Ramos (cell line): ENCODE measurements around the gene IFRD2.

Experiments
- in situ Hi-C: fragments of 300-500 bp; cut with MboI; formaldehyde crosslinking; loops from one replicate; pipeline ENCODE4 v1.14.3; 2022; ENCODE audit warnings: low sequenced_read_pairs; ENCODE audit not compliant: unreplicated experiment

Gene IFRD2

GRCh38 chr3:50237754-50238548 lies 54.3 kb downstream of the IFRD2 start:
- in situ Hi-C loops = no loop called here
